NCI-H226 (cell line): Measurements from ENCODE around the gene IGLL5.

ENCODE experiments used
- DNase-seq: peaks from one replicate; pipeline ENCODE4 v3.0.0-alpha.2; 2015

IGLL5 gene

DNA sequence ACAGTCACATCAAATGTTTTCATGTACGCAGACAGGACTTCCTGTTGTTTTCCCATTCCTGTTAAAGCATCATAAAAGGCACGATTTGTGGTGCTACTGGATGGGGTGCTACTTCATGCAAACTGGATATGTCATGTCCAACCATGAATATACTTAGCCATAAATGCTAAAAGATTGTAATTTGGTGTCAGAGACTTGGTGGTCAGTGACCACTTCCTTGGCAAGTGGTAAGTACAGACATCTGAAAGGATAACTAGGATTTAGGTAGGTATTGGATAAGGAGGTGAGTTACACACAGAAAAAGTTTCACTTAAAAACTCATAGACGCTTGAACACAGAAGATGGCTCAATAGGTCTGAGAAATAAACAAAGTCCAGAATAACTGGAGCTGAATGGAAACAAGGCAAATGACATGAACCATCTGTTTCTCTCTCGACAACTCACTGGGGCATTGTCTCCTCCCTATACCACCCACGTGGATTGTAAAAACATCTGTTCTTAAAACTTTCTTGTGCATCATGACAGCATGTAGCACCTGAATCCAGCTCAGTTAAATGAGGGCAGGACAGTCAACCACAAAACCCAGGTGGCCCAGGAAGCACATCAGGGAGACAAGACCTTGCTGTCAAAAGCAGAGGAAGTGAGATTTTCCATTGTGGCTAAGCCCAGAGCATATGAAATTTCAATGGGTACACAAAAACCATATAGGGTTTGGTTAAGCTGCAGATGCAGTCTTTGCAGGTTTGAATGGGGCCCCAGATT, 22.1 kb upstream of the IGLL5 start:
- no peak for DNase-seq

DNA sequence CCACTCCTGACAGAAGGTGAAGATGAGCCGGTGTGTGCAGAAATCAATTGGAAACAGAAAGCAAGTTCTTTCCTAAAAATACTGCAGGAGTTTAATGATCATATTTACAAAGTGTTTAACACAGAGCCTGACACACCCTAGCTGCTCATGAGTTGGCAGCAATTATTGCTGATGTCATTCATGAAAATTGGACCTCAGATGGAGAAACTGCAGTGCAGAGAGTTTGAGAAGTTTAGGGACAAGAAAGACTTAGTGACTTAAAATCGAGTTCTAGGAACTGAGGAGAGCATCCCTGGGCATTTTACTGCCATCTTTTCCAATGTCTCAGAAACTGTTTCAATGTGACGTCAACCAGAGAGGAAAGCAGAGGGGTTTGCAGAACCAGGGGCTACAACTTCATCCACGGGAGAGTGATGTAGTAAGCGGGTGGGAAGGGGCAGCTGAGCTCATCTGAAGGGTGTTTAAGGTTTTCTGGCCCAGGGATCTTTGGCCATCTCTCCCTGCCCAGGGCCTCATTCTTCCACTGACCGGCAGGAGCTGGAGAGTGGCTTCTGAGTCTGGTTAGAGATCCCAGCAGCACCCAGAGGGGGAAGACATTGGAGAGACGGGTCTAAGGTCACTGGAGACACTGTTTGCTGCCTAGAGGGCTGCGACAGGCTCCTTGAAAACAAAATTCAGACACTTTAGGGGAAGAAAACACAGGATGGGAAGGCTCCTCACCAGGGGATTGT, 21.1 kb upstream of the IGLL5 start:
- DNase-seq = no peak

DNA sequence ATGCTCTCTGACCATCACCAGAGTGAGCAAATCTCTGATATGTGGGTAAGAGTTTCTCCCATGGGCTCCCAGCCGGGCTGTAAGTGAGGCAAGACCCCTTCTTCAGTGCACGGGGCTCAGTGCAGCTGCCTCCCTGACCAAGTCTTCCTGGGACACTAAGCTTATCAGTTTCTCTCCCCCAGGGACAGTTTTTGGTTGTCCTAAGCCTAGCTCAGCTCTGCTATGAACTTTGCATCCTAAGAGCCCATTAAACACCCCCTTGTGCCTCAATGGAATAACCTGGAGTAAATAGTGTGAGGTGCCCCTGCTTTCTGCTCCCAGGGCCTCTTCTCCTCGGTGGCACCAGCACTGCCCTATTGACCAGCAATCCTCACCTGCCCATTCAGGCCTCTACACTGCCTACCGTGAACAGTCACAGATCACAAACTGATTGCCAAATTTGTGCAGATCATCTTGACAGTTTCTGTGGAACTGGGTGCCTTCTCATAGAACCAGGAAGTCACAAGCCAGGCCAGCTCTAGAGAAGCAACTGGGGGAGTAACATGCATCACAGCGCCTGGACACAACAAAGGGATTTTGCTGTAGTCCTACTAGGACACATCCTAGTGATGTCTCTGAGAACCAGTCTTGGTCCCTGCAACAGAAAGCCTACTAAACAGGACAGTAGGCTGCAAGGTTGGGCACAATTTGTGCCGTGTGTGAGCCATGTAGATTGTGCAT, 19.5 kb upstream of the IGLL5 start:
- no peak for DNase-seq

DNA sequence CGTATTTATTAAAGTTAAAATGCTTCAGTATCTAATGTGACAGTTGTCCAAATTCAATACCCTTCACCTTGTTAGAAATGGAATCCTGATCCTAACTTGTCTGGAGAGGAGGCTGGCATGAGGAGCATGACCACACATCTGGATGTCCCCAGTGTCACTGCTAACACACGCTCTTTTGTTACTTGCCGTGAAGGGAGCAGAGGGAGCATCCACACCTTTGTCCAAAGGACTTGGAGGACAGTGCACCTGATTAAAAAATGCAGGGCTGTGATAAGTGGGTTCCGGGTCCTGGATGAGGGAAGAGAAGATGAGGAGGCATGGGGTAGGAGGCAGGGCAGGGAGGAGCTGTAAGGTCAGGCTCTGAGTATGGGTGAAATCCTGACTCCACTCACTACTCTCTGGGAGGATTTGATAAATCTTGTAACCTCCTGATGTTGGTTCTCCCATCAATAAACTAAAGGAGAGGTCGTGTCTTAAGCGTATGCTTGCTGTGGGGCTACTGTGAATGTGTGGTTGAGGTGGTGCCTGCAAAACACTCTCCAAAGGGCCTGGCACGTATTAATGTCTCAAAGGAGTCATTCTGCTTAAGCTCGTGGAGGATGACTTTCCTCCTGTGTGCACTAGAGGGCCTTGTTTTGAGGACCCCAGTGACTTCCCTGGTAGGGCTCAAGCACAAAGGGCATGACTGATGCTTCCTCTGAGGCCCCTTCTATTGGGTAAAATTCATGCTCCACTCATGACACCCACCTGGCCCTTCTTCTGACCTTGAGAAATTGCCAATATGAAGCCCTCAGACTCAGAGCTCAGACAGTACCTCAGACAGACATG, 16.8 kb upstream of the IGLL5 start:
- no peak for DNase-seq

DNA sequence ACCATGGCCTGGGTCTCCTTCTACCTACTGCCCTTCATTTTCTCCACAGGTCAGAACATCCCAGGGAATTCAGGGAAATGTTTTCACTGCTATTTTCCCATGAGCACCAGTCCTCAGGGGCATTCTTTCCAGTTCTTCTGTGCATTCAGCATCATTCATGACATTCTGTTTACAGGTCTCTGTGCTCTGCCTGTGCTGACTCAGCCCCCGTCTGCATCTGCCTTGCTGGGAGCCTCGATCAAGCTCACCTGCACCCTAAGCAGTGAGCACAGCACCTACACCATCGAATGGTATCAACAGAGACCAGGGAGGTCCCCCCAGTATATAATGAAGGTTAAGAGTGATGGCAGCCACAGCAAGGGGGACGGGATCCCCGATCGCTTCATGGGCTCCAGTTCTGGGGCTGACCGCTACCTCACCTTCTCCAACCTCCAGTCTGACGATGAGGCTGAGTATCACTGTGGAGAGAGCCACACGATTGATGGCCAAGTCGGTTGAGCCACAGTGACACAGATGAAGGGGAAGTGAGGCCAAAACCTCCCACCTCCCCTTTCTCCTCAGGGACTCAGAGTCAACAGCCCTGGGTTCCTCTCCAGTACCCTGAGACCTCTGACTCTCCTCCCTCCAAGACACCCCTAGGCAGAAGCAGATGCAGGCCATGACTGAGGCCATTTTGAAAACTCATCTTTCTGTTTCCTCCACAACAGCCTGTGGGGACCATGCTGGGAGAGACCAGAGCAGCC, 15.9 kb upstream of the IGLL5 start:
- DNase-seq = no peak

DNA sequence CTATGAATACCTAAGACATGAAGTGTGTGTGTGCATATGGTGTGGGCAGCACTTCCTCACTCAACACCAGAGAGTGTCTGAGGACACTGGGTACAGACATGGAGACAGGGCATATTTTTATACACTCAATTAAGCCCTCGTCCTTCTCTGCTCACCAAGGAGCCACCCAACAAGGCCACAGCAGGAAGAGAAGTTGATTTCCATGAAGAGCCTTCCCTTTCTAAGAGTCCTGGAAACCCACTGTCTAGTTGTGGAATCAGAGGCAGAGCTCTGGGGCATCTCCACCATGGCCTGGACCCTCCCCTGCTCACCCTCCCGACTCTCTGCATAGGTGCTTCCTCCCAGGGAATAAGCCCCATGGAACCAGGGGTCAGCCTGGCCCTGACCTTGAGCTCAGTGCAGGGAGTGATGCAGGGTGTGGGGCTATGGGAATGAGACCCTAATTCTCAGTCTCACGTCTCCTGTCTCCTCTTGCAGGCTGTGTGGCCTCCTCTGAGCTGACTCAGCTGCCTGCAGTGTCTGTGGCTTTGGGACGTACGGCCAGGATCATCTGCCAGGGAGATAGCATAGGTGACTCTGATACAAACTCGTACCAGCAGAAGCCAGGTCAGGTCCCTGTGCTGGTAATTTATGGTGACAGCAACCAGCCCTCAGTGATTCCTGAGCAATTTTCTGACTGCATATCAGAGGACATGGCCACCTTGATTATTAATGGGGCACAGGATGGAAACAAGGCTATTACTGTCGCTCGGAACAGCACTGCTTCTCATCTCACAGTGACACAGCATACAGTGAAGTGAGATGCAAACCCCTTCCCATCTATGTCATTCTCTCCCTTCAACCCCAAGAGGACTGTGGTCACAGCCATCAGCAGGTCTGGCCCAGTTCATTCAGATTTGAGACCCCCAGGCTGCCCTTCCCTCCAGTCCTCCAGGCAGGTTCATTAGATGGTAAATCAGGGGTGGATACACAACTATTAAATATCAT, 14.6 kb upstream of the IGLL5 start:
- DNase-seq = no peak

DNA sequence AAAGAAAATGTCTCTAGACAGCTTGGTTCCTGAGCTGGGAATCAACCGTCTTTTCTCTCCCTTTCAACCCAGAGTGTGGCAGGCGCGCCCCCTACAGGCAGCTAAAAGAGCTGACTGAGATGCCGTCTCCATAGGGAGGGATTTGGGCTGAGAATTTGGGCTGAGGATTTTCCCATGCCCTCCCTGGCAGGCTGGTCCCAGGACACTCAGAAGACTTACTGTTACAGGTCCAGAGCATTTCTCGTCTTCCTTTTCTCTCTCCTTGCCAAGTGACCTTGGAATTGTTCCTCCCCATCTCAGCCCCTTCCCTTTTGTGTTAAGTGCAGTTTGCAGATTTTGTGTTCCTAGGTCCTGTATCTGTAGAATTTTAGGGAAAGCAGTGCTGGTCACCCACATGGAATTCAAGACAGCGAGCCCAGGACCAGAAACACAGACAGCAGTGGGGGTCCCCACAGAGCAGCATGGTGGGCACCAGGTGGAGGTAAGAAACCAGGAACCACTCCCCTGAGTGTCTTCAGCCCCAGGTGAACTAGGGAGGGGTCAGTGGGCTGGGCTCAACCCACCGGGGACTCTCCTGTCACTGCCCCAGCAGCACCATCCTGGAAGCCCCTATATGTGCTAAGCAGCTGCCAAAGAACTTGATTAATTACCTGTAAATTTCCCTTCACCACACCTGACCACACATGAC, 9.9 kb upstream of the IGLL5 start:
- DNase-seq = no peak

DNA sequence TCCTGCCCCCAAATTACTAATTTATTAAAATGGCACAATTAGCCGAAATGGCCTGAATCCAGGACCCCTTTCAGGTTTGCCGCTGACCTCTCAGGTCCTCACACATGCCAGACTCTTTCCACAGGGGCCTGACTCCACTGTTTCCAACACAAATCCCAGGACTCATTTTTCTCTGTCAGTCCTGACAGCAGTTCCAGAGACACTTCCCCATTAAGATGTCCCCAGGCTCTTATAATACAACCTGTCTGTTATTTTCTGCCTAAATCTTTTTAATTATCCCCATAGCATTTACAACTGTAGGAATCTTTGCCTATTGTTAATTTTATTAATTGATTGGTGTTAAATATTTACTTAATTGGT, 9.4 kb upstream of the IGLL5 start:
- no peak for DNase-seq

DNA sequence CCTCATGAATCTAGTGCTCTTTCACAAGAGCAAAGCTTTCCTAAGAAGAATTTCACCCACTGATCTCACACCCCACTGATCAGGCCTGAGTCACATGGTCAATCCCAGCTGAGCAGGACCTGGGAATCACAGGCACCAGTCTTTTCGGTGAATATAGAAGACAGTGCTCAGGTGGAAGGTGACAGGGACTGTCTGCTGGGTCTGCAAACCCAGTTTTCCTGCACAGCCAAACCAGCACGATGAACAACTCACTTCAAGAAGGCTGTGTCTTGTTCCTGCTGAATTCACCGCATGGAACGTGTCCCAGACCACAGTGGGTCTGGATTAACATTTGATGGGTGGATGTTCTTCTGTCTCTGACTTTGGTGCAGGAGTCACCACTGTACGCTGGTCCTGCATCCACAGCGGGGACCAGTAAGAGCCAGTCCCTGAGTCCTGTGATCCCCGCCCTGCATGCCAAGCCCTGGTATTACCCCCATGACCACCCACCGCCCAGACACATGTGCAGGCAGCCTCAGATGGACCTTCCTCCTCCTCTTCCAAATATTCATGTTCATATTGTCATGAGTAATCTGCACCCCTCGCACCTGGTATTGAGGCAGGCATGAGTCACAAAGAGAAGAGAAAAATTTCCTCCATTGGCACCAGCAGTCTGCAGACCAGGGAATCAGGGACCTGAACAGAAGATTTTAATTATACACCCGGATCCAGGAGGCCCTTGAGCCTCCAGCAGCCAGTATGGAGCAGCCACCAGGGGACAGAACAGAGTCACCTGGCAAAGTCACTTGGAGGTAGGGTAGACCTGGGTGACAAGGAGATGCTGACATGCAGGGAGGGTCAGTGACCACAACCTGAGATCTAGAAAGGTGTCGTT, 8.6 kb upstream of the IGLL5 start:
- no peak for DNase-seq

DNA sequence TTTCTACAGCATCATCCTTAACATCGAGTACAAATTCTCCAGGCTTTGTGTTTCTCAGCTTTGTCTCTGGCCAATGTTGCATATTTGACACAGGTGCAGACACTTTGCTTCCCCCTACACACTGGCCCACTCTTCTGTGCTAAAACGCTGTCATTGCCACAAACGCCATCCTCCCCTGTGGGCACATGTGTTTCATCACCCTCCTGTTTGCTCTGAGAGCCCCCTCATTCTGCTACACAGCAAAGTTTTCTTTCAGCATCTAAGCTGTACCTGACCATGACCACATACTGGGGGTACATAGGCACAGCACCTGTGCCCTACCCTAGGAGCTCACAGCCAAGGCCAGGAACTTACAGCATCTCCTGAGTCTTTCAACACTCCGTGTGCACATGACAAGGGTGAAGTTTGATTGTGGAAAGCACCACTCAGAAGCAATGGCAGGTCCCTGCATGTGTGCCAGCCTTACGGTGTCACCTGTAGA, 7.9 kb upstream of the IGLL5 start:
- DNase-seq = no peak

DNA sequence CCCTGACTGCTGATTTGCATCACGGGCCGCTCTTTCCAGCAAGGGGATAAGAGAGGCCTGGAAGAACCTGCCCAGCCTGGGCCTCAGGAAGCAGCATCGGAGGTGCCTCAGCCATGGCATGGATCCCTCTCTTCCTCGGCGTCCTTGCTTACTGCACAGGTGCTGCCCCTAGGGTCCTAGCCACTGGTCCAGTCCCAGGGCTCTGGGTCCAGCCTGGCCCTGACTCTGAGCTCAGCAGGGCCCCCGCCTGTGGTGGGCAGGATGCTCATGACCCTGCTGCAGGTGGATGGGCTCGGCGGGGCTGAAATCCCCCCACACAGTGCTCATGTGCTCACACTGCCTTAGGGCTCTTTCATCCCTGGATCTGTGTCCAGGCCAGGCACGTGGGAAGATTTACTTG, 7.0 kb upstream of the IGLL5 start:
- DNase-seq = no peak

DNA sequence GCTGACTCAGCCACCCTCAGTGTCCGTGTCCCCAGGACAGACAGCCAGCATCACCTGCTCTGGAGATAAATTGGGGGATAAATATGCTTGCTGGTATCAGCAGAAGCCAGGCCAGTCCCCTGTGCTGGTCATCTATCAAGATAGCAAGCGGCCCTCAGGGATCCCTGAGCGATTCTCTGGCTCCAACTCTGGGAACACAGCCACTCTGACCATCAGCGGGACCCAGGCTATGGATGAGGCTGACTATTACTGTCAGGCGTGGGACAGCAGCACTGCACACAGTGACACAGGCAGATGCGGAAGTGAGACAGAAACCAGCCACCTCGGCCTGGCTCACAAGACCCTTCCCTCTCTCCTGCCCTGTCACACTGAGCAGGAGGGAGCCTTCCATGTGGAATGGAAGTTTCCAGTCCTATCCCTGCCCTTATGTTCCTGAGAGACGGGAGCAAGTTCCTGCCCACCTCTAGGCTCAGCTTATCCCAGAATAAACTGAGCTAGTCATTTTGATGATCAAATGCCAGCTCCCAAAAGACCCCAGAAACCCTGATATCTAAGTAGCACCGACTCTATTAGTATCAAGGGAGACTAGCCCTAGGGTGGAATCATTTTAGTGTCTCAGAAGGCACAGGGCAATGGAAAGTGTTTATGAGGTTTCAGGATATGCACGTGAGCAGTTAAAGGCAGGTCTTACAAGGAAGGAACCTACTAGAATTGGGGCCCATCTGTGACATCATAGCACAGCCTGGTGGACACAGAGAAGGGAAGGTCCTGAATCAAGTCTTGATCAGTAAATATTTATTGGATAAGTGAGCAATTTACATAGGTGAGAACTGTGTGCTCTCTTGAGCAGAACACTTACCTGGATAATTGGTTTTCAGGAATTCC, 6.3 kb upstream of the IGLL5 start:
- no peak for DNase-seq

DNA sequence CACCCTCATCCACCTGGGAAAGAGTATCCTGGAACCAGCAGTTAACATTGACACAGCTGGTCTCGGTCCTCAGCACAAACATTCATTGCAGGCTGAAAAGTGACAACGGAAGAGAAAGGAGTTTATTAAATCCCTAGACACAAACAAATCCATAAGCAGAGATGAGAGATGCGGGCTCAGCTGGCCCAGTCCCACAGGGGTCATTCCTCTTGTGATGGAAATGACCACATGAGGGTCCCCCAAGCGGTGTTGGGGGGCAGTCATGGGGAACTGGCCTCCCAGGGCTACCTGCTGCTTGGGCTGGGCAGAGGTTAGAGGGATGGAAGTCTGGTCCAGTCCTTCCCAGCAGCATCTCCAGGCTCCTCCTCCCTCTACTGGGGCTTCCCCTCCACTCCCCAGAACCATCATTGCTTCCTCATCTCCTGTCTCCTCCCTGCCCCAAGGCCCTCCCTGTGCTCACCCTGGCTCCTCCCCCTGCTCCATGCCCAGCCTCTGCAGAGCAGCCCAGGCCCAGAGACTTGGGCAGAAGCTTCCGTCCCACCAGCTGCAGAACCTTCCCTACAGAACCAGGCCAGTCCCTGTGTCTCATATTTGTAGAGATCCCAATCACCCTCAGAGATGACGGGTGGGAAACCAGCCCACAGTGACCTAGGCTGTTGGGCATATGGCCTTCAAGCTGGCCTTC, 5.4 kb upstream of the IGLL5 start:
- peak; percentile 7 for DNase-seq

DNA sequence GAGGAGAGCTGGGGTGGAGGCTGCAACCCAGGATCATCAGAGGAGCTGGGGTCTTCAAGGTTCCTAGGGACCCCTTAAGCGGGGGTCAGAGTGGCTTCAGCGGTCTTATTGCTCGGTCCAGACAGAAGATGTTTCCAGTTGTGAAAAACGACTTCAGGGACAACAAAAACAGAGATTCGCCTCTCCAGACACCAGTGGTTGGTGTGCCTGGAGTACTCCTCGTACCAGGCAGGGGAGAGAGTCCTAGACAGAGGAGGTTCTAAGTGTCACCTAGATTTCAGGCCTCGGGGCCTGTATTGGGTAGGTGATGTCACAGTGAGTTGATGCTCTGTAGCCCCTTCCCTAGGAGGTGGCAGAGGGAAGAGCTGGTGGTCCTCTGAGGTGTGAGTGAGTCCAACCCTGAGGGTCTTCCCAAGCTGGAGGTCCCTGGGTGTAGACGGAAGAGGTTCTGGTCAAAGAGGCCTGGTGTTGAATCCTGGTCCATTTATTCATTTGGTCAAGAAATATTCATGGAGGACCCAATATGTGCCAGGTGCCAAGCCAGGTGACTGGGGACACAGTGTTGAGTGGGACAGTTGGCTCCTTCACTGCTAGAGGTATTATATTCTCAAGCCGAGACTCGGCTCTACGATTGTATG, 4.4 kb upstream of the IGLL5 start:
- DNase-seq = no peak

DNA sequence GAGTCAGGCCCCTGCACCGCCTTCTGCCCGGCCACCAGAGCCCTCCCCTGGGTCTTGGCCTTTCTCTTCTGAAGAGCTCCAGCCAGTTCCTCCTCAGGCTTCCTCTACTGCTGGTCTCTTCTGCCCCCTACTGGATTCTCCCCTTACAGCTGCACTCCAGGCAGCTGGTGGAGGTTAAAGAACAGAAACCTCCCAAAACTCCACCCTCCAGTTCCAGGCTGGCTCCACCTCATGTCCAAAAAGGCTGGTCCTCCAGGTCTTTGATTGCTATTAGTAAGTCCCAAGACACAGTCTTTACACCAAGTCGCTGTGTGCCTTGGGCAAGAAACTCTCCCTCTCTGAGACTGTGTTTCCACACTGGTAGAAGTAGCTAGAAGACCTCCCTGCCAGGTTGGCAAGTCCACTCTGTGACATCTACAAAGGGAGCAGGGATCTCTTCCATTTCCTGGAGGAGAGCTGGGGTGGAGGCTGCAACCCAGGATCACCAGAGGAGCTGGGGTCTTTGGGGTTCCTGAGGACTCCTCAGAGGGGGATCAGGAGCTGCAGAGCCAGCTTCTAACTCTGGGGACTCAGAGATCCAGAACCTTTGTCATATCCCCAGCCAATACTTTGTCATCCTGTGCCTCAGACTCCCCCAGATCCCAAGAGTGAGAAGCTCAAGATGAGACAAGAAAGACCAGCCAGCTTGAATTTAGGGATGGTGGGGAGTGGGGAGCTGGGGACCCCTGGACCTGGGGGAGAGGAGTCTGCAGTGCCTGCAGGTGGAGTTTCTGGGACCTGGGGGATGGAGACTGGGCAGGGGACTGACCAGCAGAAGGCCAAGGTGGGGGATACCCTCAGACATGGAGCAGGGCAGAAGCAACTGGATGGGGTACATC, 3.4 kb upstream of the IGLL5 start:
- peak; percentile 20 for DNase-seq
